HG02973 (cell line): ENCODE measurements around the gene C20orf173.
"Not testable (repeated sequence)": the region's sequence is repeated elsewhere in the genome, so short reads cannot be mapped to it uniquely, and the experiment has no call there.

Experiments
- ATAC-seq: cut with Tn5 transposase; IDR thresholded peaks from one replicate; pipeline ENCODE4 v1.9.1; 2021; ENCODE audit warnings: moderate library complexity; ENCODE audit not compliant: unreplicated experiment

The C20orf173 gene

DNA sequence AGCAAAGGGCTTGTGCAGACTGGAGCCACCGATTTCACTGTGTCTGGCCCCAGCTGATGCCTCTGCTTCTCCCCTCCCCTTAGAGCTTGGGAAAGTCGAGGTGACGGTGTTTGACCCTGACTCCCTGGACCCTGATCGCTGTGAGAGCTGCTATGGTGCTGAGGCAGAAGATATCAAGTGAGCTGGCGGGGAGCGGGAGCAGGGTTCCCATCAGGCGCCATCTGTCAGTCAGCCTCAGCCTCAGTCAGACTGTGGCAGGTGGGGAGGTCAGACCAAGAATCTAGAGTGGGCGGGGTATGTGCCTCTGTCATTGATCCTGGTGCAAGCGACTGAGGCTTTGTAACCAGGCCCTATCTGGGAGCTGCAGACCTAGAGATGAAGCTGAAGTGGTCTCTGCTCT lies 17.9 kb upstream of the C20orf173 start:
- ATAC-seq, result no peak

DNA sequence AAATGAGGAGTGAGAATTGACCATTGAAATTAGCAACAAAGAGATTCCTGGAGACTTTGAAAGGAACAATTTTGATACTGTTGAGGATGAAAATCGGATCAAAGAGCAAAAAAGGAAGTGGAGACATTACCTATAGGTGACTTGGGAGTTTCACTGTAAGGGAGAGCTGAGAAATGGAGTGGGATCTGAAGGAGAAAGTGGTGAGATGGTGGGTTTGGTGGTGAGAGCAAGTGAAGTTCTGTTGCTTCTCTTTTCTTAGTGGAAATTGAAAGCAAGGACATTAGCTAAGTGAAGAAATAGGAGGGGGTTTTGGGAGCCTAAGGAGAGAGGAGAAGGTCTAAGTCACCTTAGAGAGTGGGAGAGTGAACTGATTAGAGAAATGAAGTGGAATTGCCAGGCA lies 16.7 kb upstream of the C20orf173 start:
- no peak for ATAC-seq

GRCh38 chr20:35544941-35545340 lies 15.5 kb upstream of the C20orf173 start:
- ATAC-seq, result not testable (repeated sequence)

DNA sequence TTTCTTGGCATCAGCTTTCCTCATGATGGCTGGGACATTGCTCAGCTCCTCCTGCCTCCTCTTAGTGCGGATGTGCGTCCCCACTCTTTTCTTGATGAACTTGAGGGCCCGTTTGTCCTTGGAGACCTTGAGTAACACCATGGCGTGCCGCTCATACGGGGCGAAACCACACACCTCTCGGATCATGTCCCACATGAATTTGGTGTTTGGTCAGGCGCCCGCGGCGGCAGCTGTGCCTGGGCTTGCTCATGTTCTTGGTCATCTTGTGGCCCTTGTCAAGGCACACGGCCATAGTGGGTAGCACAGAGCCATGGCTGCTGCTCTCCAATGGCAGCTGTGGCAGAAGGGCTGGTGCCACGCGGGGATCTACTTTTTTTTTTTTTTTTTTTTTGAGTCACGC lies 15.0 kb upstream of the C20orf173 start:
- no peak for ATAC-seq

DNA sequence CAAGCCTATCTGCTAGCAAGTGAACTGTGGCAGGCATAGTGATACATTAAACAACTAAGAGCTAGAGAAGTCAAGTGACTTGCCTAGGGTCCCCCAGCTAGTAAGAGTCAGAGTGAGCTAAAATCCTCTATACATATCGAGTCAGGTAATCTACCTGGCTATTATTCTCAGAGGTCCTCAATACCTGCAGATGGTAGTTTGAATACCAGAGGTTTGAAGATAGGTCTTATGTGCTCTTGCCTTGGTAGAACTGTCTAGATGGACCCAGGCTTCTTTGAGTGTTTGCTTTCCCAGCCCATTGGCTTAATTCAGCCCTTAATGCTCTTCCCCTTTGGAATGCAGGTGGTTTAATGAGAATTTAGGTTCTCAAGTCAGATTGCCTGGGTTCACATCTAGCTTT lies 13.5 kb upstream of the C20orf173 start:
- ATAC-seq, result no peak

DNA sequence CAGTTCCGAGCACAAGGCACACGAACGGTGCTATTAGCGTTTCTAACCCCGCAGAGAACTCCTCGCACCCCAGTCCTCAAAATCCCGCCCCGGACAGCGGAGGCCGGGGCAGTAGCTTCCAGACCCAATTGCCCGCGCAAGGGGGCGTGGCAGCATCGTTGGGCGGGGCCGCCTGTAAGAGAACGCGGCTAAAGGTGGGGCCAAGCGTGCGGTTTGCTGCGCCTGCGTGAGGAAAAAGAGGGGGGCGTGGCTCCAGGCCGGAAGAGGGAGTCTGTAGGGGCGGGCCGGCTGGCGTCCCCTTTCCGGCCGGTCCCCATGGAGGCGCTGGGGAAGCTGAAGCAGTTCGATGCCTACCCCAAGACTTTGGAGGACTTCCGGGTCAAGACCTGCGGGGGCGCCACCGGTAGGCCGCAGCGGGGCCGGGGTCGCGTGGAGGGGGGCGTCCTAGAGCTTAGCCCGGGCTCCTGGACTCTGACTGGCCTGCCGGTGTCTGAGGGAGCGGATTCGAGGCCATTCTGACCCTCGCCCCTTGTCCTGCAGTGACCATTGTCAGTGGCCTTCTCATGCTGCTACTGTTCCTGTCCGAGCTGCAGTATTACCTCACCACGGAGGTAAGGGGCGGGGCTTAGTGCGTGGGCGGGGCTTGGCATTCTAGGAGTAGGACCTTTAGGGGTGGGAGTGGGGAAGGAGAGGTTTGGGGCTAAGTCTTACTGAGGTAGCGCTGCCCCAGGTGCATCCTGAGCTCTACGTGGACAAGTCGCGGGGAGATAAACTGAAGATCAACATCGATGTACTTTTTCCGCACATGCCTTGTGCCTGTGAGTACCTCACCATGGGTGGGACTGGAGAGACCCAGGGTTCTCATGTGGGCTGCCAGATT lies 12.6 kb upstream of the C20orf173 start, which contains the start of gene ERGIC3:
ERGIC3 (plus strand) TSS at position 296 of the 880 bp plus-strand sequence; CDS start at position 316, 20 bp downstream.
- ATAC-seq, result peak; percentile 79

DNA sequence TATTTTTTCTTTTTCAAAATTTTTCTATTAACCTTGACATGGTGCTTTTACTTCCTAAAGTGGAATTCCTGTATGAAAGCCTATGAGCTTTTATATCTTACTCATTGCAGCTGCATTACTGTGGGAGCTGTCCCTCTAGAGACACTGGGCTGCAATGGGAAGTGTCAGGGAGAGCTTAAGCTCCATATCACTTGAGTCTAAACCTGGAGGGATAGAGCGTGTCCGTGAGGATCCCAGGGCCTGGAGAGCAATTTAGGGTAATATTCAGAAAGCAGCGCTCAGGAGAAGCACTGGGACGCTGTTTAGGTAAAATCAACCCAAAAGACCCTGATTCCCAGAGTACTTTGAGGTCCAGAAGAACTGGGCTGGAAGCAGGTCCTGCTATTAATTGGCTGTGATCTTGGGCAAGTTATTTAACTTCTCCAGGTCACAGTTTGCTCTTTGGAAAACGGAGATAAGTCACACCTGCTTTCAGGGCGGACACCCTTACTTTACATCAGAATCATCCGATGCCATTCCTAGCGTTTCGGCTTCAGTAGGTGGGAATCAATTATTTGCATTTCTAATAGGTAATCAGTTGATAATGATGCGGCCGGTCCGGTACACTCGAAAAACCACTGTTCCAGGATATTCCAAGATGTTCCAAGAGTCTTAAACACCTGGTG lies 11.8 kb upstream of the C20orf173 start:
- no peak for ATAC-seq

DNA sequence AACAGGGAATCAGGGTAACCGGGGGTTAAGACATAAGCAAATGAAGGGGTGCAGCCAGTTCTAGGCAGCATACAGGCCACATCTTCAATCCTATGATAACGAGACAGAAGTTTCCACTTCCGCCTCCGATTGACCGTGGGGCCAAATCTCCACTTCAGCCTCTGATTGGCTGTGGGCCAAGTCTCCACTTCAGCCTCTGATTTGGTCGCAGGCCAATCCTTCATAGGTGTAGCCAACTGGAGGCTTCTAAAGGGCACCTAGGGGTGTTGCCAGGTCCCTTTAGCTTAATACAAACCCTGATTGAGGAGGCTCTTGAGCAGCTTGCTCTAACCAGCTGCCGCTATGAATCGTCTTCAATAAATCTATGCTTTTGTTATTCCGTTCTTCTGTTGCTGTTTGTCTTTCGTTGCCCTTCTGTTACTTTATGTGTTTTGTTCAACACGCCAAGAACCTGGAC lies 10.3 kb upstream of the C20orf173 start:
- peak; percentile 31 for ATAC-seq

DNA sequence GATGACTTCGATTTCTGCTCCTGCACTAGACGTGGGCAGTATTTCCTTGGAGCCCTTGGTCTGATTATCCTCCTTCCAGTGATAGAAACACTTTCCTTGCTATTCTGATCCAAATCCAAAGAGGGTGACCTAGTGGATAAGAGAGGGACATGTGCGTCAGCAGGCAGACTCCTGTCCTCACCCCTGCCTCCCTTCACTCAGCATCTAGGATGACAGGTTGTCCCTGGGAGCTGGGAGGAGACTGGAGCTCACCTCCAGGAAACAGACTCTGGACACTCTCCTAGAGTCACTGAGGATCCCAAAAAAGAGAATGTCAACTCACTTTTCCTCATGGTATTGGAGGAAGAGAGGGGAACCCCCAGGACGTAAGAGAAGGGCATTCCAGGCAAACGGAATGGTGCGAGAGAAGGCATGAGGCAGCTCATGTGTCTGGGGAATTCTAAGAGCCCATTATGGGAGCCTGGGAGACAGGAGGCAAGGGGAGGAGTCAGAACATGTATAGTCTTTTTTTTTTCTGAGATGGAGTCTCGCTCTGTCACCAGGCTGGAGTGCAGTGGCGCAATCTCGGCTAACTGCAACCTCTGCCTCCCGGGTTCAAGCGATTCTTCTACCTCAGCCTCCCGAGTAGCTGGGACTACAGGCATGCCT lies 2.2 kb downstream of the C20orf173 start:
- no peak for ATAC-seq

DNA sequence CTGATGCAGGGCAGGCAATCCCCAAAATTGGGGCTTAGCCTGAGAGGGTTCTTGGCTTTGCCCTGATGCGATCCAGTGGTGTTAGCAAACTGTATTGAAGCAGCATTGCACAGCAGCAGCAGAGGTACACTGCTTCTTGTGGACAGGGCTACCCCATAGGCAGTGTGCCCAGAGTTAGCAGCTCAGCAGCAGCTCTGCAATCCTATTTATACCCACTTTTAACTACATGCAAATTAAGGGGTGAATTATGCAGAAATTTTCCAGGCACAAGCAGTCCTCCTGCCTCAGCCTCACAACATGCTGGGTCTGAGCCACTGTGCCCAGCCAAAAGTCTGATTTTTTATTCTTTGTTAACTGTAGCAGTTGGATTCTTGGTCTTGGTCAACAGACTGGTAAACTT lies 3.8 kb downstream of the C20orf173 start:
- no peak for ATAC-seq

- ATAC-seq, result no peak
These were observed 6.1 kb downstream of the C20orf173 start for GRCh38 chr20:35523298-35523888.

DNA sequence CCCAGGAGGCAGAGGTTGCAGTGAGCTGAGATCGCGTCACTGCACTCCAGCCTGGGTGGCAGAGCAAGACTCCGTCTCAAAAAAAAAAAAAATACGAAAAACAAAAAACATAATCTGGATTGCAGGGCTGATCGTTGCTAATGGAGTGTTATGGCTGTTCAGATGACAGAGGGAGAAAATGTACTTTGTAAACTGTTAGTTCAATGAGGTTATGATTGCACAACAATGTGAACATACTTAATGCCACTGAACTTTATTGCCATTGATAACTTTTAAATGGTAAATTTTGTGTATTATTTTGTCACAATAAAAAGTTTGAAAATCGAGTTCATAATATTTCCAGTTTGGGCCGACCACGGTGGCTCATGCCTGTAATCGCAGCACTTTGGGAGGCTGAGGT lies 10.5 kb downstream of the C20orf173 start:
- no peak for ATAC-seq

- ATAC-seq, result not testable (repeated sequence)
These were observed 11.7 kb downstream of the C20orf173 start for GRCh38 chr20:35517767-35518166.

DNA sequence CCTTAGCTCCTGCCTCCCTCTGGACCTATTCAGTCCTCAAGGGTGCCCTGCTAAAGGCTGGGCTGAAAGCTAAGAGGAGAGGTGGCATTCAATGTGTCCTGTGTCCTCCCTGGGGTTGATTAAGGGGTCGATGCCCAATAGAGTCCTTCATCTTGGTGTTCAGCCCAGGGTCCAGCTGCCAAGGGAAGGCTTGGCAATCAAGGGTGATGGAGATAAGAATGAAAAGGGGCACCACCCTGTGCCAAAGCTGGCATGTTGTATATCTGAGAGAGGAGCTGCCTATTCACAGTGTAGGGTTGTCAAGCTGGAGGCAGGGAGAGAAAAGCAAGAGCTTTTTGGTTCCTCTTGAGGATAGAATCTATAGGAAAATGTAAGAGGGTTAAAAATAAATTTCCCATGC lies 12.3 kb downstream of the C20orf173 start:
- no peak for ATAC-seq

DNA sequence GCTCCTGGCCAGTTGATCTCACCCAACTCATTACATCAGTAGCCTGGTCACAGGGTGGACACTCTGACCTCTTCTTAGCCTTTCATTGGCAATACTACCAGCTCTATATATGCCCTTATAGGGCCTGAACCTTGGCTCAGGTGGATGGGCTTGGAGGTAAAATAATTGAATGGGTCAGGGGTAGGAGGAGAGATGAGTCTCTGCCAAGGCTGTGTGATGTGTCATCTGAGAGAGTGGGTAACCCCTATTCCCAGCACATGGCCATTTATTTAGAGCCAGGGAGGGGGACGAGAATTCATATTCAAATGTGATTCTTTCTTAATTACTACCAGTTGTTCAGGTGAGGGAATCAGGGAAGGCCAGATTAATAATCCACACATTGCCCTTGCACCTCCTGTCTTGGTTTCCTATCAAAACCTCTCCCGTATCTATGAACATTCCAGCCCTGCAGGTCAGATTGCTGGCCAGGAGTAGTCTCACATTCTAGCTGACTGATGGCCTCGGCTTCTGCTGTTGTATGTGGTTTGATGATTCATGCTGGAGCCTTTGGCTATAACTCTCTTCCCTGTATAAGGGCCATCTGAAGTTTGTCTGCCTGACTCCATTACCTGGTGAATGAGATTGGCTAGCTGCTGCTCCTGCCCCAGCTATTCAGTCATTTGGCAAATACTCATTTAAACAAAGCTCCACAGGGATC lies 13.4 kb downstream of the C20orf173 start:
- ATAC-seq, result no peak

DNA sequence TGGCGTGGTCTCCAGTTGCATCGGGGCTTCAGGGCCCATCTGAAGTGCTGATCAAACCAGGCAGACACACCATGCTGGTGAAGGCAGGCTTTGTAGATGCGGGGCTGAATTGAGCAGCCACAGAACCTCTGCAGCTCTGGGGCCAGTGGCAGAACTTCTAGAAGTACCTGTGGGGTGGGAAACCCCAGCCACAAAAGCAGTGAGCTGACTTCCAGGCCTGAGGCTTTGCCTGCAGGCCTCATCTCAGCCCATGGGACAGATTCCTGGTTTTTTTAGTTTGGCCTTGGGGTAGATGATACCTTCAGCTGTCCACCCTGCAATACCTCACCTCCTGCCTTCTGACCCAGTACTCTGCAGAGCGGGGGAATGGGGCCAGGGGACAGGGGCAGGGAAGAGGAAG lies 14.1 kb downstream of the C20orf173 start:
- ATAC-seq, result no peak

DNA sequence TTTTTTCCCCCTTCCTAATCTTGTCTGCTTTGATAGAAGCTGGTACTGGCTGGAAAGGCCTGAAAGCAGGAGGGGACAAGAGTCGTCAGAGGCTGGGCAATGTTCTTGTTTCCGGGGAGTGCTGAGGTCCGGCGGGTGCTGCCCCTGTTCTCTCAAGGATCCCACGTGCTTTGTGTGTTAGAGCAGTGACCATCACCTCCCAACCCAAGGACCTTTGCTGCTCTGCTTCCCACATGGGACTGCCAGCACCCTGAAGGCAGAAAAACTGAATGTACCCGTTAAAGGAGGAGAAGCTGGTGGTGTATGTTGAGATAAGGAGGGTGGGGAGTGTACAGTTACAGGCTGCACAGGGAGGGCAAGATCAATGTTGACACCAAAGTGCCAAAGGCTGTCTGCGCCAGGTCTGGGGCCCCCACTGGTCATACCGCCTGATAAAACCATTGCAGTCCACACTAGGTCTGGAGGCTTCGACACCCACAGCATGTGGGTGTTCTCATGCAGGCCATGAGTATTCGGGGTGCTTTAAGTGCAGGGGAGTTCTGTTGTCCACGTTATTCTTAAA lies 15.0 kb downstream of the C20orf173 start:
- ATAC-seq, result no peak

- no peak for ATAC-seq
These were observed 17.5 kb downstream of the C20orf173 start for GRCh38 chr20:35511814-35512420.

- no peak for ATAC-seq
These were observed 18.3 kb downstream of the C20orf173 start for GRCh38 chr20:35510951-35511735.
